Natural killer cell (primary cell): ENCODE results near the gene SYNPO2L. TPM values are rescaled to one million over a fixed set of nuclear protein-coding genes. Genes with fewer than 3 reads are reported as not detected.

Experiments
- ATAC-seq, 3 donors: fragments of 150-1000 bp in 2 of 3; fragments of 200-7000 bp in 1 of 3; cut with Tn5 transposase; 1 replicate in 1 of 3; 2 replicates in 2 of 3; pipeline ENCODE4 v1.10.0; 2021; ENCODE audit warnings: mild to moderate bottlenecking in 2 of 3, moderate library complexity in 2 of 3
- DNase-seq, 2 donors: peaks; one replicate each; pipeline versions ENCODE4 v3.0.0 to v3.0.0-alpha.2; 2013 to 2021; ENCODE audit warnings: mixed read lengths in 1 of 2
- H3K27ac ChIP-seq: one replicate; pipeline ENCODE4 v1.5.1; 2013; ENCODE audit warnings: mild to moderate bottlenecking, low read length
- H3K27me3 ChIP-seq: one replicate; pipeline ENCODE4 v1.6.1; 2013; ENCODE audit warnings: low read length; ENCODE audit not compliant: control insufficient read depth, insufficient read depth
- H3K36me3 ChIP-seq: one replicate; pipeline ENCODE4 v1.6.1; 2013; ENCODE audit warnings: low read length; ENCODE audit not compliant: control insufficient read depth, insufficient read depth
- H3K4me1 ChIP-seq: one replicate; pipeline ENCODE4 v1.6.1; 2013; ENCODE audit warnings: low read length; ENCODE audit not compliant: control insufficient read depth, insufficient read depth
- H3K4me3 ChIP-seq: one replicate; pipeline ENCODE4 v1.5.1; 2013; ENCODE audit warnings: low read length
- H3K9me3 ChIP-seq: one replicate; pipeline ENCODE4 v1.6.1; 2013; ENCODE audit warnings: low read length; ENCODE audit not compliant: control insufficient read depth, insufficient read depth
- H3K27ac Mint-ChIP-seq, 2 donors: one replicate each; pipeline ENCODE4 v1.8.0; 2022; ENCODE audit warnings: mild to moderate bottlenecking in 2 of 2, mixed read lengths in 2 of 2, moderate library complexity in 1 of 2
- H3K27me3 Mint-ChIP-seq, 2 donors: one replicate each; pipeline ENCODE4 v1.8.0; 2022; ENCODE audit warnings: low read depth in 2 of 2, mixed read lengths in 2 of 2
- H3K36me3 Mint-ChIP-seq: one replicate; pipeline ENCODE4 v1.8.0; 2022; ENCODE audit warnings: mixed read lengths
- H3K4me1 Mint-ChIP-seq, 2 donors: one replicate each; pipeline ENCODE4 v1.8.0; 2022; ENCODE audit warnings: mixed read lengths in 2 of 2
- H3K4me3 Mint-ChIP-seq: one replicate; pipeline ENCODE4 v1.8.0; 2022; ENCODE audit warnings: mild to moderate bottlenecking, moderate library complexity, mixed read lengths
- H3K9me3 Mint-ChIP-seq, 2 donors: one replicate each; pipeline ENCODE4 v1.8.0; 2022; ENCODE audit warnings: mixed read lengths in 2 of 2
- CTCF ChIP-seq: fragments of 200-600 bp; IDR thresholded peaks from one replicate; pipeline ENCODE4 v1.8.0; 2022; ENCODE audit warnings: antibody characterized with exemption
- WGBS: methylation state at CpG from one replicate; pipeline ENCODE4 v1.1.7; 2013; ENCODE audit warnings: missing lambda C conversion rate; ENCODE audit not compliant: insufficient coverage; 5-methylcytosine and 5-hydroxymethylcytosine counted together
- intact Hi-C: fragments of 100-400 bp; cut with micrococcal nuclease; formaldehyde crosslinking; loops from one replicate; pipeline ENCODE4 v1.14.2; 2022
- total RNA-seq, 4 donors: library from RNA; stranded (reverse); fragments of 120-200 nt in 1 of 4; gene quantifications; one replicate each; pipeline versions ENCODE4 v1.2.3 to v1.2.4, GENCODE V29; 2013 to 2022

Gene SYNPO2L
- total RNA-seq, 3 donors from 2014 or later (not counting 1 experiment from before 2014, with no cell fraction given) = not detected

GRCh38 chr10:73643362-73643761 lies 12.5 kb downstream of the SYNPO2L start:
- no peak for TF ChIP-seq CTCF
- H3K27ac Mint-ChIP-seq = peak overlapping the region in 1 of 2 donors; percentile 2

GRCh38 chr10:73641328-73642060 lies 14.3 kb downstream of the SYNPO2L start, which contains the start of gene MYOZ1:
Gene MYOZ1, minus strand, starts transcription at chr10:73641474. Its CDS starts 1,457 bp downstream, at chr10:73640017.
- no peaks in the 10 kb centered on the region for H3K4me1 Mint-ChIP-seq
- no peaks in the 10 kb centered on the region for H3K36me3 ChIP-seq
- no peak within 1 kb of the TSS for H3K4me3 Mint-ChIP-seq
- H3K9me3 Mint-ChIP-seq = no peaks in the 10 kb centered on the region
- H3K36me3 Mint-ChIP-seq = no peaks in the 10 kb centered on the region
- ATAC-seq = no peak
- 91% methylated on average over 8 of the region's 9 CpGs for WGBS
- H3K4me1 ChIP-seq = no peaks in the 10 kb centered on the region
- peaks cover 0 to 3% of the 10 kb centered on the region in 2 donors for H3K27me3 Mint-ChIP-seq
- no peak for TF ChIP-seq CTCF
- H3K27me3 ChIP-seq = no peaks in the 10 kb centered on the region
- DNase-seq = no peak
- intact Hi-C loops = no loop called here
- H3K27ac Mint-ChIP-seq = no peak within 1 kb of the TSS
- H3K4me3 ChIP-seq = no peak within 1 kb of the TSS
- H3K27ac ChIP-seq = no peak within 1 kb of the TSS
- H3K9me3 ChIP-seq = no peaks in the 10 kb centered on the region

More at GRCh38 chr10:73643362-73643761, 12.5 kb downstream of the SYNPO2L start:
- Mint-ChIP-seq H3K27me3 (peaks cover 0 to 3% of the 10 kb centered on the region in 2 donors), H3K4me3 (no peak overlapping the region), H3K4me1 (peaks cover 0 to 15% of the 10 kb centered on the region in 2 donors), H3K36me3 (no peaks in the 10 kb centered on the region), H3K9me3 (no peaks in the 10 kb centered on the region)
- Histone ChIP-seq H3K4me3 (no peak overlapping the region), H3K27me3 (no peaks in the 10 kb centered on the region), H3K9me3 (no peaks in the 10 kb centered on the region), H3K36me3 (no peaks in the 10 kb centered on the region), H3K27ac (no peak overlapping the region), H3K4me1 (peaks cover 13% of the 10 kb centered on the region)
- WGBS = 61% methylated on average over 2 of the region's 2 CpGs
- ATAC-seq (no peak), DNase-seq (no peak)
- intact Hi-C loops = no loop called here

- no peaks in the 10 kb centered on the region for H3K9me3 ChIP-seq
- H3K27me3 Mint-ChIP-seq = peaks cover 3 to 7% of the 10 kb centered on the region in 2 donors
- H3K27ac Mint-ChIP-seq = no peak overlapping the region
- H3K4me3 Mint-ChIP-seq = no peak overlapping the region
- H3K4me3 ChIP-seq = no peak overlapping the region
- H3K4me1 ChIP-seq = no peaks in the 10 kb centered on the region
- intact Hi-C loops = no loop called here
- WGBS = 83% methylated on average over 3 of the region's 3 CpGs
- DNase-seq (no peak), ATAC-seq (no peak)
- no peak for TF ChIP-seq CTCF
- H3K27me3 ChIP-seq = no peaks in the 10 kb centered on the region
- no peaks in the 10 kb centered on the region for H3K36me3 ChIP-seq
- no peaks in the 10 kb centered on the region for H3K36me3 Mint-ChIP-seq
- H3K9me3 Mint-ChIP-seq = no peaks in the 10 kb centered on the region
- no peaks in the 10 kb centered on the region for H3K4me1 Mint-ChIP-seq
- no peak overlapping the region for H3K27ac ChIP-seq
Measured at GRCh38 chr10:73639286-73639685, 16.5 kb downstream of the SYNPO2L start.
